Upper lobe of left lung (tissue), 4 donors: ENCODE measurements around the gene CUTC.

ENCODE experiments used
- CTCF ChIP-seq, 6 experiments: fragments of 450-650 bp in 4 of 6; fragments of 200-600 bp in 2 of 6; sonication (generic) in 2 of 6; IDR thresholded peaks; one replicate each; pipeline ENCODE4 v1.5.1; 2016 to 2019; ENCODE audit warnings: antibody characterized with exemption in 6 of 6
- POLR2A ChIP-seq, 4 donors: fragments of 450-650 bp; IDR thresholded peaks; one replicate each; pipeline ENCODE4 v1.5.1; 2016 to 2017; ENCODE audit warnings: antibody characterized with exemption in 4 of 4, mild to moderate bottlenecking in 2 of 4
- POLR2AphosphoS5 ChIP-seq, 2 donors: sonication (generic); formaldehyde crosslinking; IDR thresholded peaks; one replicate each; pipeline ENCODE4 v1.5.1; 2017; ENCODE audit warnings: antibody characterized with exemption in 2 of 2

GRCh38 chr10:99777918-99778714 is 46.1 kb downstream of the CUTC start:
- TF ChIP-seq CTCF (IDR thresholded peaks at IDR 0.05): no peak
- TF ChIP-seq POLR2A (IDR thresholded peaks at IDR 0.05): no peak
- TF ChIP-seq POLR2AphosphoS5 (IDR thresholded peaks at IDR 0.05): no peak
